GM19372 (cell line): ENCODE data around the gene GRAMD1B.
A peak's percentile ranks its signal among the peaks of the same experiment; 100 is the strongest.

ENCODE experiments used
- ATAC-seq: cut with Tn5 transposase; IDR thresholded peaks from one replicate; pipeline ENCODE4 v1.9.1; 2021; ENCODE audit warnings: mild to moderate bottlenecking, low read depth, moderate library complexity; ENCODE audit not compliant: unreplicated experiment

Gene GRAMD1B

GRCh38 chr11:123429913-123430720 lies at the start of gene GRAMD1B:
Gene GRAMD1B, plus strand, starts transcription at chr11:123430269. Its CDS starts 524 bp downstream, at chr11:123430793.
- peak; percentile 68 for ATAC-seq

GRCh38 chr11:123381149-123381548 lies 48.9 kb upstream of the GRAMD1B start:
- no peak for ATAC-seq

GRCh38 chr11:123381817-123382554 lies 48.1 kb upstream of the GRAMD1B start:
- peak; percentile 60 for ATAC-seq

- peak; percentile 23 for ATAC-seq
These were observed 47.5 kb upstream of the GRAMD1B start for GRCh38 chr11:123382555-123383074.

- no peak for ATAC-seq
These were observed 46.0 kb upstream of the GRAMD1B start for GRCh38 chr11:123384116-123384515.

- no peak for ATAC-seq
These were observed 43.1 kb upstream of the GRAMD1B start for GRCh38 chr11:123386796-123387510.

- ATAC-seq, result no peak
These were observed 41.4 kb upstream of the GRAMD1B start for GRCh38 chr11:123388640-123389039.

- ATAC-seq, result no peak
These were observed 39.9 kb upstream of the GRAMD1B start for GRCh38 chr11:123390146-123390545.

GRCh38 chr11:123391646-123392348 lies 38.3 kb upstream of the GRAMD1B start:
- no peak for ATAC-seq

- ATAC-seq, result no peak
These were observed 37.6 kb upstream of the GRAMD1B start for GRCh38 chr11:123392431-123392830.

- ATAC-seq, result no peak
These were observed 37.2 kb upstream of the GRAMD1B start for GRCh38 chr11:123392844-123393243.

GRCh38 chr11:123393312-123393927 lies 36.6 kb upstream of the GRAMD1B start:
- no peak for ATAC-seq

- ATAC-seq, result no peak
These were observed 25.4 kb upstream of the GRAMD1B start for GRCh38 chr11:123404676-123405075.

GRCh38 chr11:123405123-123405592 lies 24.9 kb upstream of the GRAMD1B start:
- ATAC-seq, result no peak

- peak; percentile 52 for ATAC-seq
These were observed 23.5 kb upstream of the GRAMD1B start for GRCh38 chr11:123406441-123407129.

GRCh38 chr11:123407130-123407995 lies 22.7 kb upstream of the GRAMD1B start:
- ATAC-seq, result peak; percentile 56

- no peak for ATAC-seq
These were observed 22.0 kb upstream of the GRAMD1B start for GRCh38 chr11:123407996-123408597.
